Nucleus accumbens (tissue), 56 donors: Measurements from ENCODE around the gene PDCD6IP.
"Not testable (repeated sequence)": the region's sequence is repeated elsewhere in the genome, so short reads cannot be mapped to it uniquely, and the experiment has no call there.

Experiments used
- DNase-seq, 56 donors: peaks; one replicate each; lab custom pipeline; 2025; lab: John Stamatoyannopoulos, UW

Gene PDCD6IP

DNA sequence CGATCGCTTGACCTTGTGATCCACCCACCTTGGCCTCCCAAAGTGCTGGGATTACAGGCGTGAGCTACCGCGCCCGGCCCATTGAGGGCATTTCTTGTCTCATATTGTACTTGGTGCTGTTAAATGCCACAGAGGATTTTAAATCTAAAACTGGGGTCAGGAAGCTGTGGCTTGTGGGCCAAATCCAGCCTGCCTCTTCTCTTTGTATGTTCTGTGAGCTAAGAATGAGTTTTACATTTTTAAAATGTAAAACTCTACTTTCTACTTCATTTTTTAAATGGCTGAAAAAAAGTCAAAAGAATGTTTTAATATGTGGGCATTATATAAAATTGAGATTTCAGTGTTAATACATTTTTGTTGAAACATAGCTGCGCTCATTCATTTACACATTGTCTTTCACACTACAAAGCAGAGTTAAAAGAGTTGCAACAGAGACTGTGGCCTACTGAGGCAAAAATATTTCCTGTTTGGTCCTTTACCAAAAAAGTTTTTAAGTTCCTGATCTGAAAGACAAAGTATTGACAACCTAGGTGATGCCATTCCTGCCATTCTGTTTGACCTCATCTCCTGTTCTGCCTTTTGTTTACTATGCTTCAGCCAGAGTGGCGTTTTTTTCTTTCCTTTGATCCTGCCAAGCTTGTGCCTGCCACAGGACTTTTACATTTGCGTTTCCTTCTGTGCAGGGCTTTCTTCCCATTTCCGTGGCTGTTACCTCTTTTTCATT, 50.4 kb downstream of the PDCD6IP start:
- no peak for DNase-seq

DNA sequence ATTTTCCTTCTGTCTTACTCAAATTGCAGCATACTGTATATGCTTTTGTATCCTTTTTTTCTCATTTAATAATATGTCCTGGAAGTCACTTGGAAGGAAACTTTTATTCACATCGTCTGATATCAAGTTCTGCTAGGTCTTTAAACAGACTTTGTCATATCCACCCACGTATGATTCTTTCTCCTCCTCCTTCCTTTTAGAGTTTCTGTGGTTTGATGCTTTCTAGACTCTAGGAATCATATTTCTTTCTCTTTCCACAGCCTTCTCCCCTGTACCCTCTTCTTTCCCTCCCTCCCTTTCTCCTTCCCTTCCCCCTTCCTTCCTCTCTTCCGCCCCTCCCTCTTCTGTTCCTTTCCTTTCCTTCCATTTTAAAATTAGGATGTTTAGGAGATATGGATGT, 52.2 kb downstream of the PDCD6IP start:
- not testable (repeated sequence) for DNase-seq

DNA sequence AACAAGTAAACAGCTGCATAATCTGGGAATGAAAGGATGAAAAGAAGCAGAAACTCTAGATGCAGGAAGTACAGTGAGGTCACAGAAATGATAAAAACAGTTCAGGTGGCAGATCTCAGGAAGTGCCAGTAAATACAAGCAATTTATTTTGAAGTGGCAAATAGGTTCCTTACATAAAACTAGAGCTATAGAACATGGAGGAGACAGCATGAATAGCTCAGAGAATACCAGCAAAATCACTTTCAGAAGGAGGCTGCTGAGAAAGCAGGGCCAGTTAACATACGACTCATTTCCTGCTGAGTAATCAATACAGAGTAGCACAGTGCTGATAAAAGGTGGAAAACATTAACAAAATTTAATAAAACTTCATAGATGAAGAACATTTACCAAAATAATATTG, 57.0 kb downstream of the PDCD6IP start:
- not testable (repeated sequence) for DNase-seq

DNA sequence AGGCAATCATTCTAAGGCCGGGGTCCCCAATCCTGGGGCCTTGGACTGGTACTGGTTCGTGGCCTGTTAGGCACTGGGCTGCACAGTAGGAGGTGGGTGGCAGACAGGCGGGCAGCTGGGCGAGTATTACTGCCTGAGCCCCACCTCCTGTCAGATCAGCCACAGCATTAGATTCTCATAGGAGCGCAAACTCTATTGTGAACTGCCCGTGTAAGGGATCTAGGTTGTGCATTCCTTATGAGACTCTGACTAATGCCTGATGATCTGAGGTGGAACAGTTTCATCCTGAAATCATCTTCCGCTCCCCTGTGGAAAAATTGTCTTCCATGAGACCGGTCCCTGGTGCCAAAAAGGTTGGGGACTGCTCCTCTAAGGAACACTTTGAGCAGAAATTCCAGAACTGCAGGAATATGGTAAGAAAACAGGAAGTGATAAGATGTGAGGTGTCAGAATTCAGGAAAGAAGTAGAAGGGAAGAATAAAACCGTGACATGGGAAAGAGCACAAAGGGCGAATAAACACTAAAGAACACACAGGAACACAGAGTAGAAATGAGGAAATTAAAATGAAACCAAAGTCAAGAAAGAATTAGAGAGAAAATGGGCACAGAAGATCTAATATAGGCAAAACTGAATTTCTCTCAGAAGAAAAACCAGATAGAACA, 57.6 kb downstream of the PDCD6IP start:
- no peak for DNase-seq

DNA sequence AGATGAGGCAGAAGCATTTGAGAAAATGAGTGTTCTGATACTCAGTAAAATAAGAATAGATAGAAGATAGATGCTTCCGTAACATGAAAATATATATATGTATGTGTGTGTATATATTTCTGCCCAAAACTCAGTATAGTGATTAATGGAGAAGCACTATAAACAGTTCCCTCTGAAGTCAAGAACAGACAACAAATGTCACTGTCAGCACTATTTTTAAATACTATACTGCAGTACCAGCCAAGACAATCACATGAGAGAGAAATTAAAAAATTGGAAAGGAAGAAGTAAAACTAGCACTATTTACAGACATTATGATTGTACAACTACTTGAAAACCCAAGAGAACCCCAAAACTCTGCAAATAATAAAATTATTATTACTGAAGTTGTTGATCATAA, 59.3 kb downstream of the PDCD6IP start:
- DNase-seq, result not testable (repeated sequence)

DNA sequence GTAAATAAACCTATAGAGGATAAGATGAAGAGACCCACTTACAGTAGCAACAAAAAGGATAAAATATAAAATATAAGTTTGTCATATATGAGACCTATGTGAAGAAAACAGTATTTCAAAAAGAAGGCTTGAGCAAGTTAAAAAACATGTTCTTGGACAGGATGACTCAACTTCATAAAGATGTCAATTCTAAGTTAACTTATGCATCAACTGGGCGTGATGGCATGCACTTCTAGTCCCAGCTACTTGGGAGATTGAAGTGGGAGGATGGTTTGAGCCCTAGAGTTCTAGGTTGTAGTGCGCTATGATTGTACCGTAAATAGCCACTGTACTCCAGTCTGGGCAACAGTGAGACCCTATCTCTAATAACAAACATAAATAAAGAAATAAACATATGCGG, 59.7 kb downstream of the PDCD6IP start:
- no peak for DNase-seq

DNA sequence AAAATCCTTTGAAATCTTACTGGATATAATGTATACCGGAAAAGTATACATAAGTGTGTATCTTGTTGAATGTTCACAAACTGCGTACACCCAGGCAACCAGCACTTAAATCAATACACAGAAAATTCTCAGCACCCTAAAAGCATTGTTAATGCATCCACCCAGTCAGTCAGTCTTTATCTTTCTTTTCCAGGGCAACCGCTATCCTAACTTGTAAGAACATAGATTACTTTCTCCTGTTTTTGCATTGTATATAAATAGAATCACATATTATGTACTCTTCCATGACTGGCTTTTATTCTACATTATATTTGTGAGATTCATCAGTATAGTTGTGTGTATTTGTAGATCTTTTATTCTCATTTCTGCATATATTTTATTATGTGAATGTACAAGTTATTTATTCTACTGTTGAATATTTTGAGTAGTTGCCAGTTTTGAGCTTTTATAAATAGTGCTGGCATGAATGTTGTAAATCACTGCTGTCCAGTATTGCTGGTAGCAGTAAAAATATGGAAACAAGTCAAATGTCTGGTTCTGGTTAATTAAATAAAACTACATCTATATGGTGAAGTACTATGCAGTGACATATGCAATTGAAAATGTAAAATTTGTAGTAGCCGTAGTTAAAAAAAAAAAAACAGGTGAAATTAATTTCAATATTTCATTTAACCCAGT, 62.1 kb downstream of the PDCD6IP start:
- no peak for DNase-seq

DNA sequence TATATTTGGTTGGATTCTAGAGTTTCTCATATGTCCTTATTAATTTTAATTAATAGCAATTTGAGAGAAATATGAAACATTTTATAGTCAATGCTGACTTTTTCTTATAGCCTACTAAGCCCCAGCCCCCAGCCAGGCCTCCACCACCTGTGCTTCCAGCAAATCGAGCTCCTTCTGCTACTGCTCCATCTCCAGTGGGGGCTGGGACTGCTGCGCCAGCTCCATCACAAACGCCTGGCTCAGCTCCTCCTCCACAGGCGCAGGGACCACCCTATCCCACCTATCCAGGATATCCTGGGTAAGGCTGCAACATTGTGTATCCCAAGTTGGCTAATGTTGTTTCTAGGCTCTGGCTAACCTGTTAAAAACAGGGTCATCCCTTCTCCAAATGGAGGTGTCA, 66.7 kb downstream of the PDCD6IP start:
- no peak for DNase-seq

DNA sequence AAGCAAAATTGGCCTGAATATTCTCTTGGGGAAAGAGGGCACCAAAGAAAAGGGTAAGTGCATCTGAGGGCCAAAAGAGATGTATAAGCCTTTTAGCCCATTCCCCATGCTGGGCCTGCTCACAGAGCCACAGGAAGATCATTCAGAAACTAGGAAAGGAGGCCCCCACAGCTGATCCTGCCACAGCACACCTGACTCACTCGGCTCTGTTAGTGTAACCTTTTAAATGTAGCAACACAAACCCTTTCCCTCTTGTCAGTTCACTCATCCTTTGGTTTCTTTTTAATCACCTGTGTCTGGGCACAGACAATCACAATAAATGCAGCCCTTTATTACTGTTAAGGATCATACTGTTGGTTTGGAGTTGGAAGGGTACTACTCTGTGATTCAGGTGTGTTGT, 69.9 kb downstream of the PDCD6IP start:
- DNase-seq, result peak in 1 of 56 donors; percentile 4

DNA sequence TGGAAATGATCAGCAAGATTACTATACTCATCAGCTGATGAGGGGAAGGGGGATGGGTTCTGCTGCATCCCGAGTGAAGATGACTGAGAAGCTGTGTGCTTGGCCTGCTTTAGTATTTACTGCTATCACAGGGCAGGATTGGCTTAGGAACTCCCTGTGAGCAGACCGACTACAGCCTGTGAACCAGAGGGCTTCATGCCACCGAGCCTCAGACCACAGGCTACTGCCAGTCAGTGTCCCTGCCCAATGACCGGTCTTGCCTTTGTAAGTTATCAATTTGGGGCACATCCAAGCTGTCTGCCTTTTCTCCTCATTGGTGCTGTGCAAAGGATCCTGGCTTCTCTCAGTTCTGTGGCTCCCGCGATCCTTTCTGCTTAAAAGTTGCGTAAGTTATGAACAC, 71.5 kb downstream of the PDCD6IP start:
- DNase-seq, result no peak

DNA sequence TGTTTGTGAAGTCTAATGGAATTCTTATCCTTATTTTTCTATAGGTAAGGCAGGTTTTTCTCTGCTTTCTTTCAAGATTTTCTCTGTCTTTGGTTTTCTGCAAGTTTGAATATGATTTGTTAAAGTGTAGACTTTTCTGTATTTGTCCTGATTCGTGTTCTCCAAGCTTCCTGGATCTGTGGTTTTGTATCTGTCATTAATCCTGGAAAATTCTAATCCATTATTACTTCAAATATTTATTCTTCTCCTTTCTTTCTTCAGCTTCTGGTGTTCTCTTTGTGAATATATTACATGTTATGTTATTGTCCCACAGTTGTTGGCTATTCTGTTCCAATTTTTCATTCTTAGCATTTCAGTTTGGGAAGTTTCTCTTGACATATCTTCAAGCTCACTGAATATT, 76.4 kb downstream of the PDCD6IP start:
- DNase-seq, result no peak

DNA sequence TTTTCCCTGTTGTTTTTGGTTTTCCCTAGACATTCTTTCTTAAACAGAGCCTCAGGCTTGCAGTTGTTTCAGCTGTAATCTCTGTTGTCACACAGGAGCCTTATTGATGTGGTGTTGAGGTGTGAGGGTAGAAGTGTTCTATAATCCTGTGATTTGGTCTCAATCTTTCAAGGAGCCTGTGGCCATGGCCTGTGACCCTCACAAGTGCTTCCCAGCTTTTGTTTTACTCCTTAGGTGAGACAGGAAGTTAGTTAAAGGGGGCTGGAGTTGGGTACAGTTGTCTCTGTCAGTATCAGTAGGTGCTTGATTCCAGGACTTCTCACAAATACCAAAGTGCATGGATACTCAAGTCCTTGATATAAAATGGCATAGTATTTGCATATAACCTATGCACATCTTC, 77.2 kb downstream of the PDCD6IP start:
- no peak for DNase-seq

DNA sequence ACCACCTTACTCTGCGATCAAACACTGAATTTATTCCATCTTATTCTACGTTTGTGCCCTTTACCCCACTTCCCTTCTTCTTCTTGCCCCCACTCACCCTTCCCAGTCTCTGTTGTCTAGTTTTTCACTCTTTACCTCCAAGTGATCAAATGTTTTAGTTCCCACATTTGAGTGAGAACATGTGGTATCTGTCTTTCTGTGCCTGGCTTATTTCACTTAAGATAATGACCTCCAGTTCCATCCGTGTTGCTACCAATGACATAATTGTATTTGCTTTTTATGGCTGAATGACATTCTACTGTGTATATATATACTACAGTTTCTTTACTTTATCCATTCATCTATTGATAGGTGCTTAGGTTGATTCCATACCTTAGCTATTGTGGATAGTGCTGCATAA, 78.8 kb downstream of the PDCD6IP start:
- DNase-seq, result no peak

DNA sequence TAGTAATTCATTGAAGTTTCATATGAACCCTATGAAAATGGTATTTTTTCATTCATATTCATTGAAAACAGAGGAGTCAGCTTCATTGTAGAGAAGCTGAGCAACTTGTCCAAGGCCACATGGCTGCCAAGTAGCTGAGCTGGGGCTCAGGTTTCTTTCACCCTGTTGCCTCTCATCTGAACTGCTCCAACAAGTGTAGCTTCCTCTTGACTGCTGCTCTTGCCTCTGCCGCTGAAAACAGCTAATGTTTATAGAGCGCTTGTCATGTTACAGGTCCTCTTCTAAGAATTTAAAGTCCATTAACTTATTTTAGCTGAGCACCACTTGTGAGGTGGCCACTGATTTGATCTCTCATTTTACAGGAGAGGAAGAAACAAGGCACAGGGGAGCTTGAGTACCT, 81.1 kb downstream of the PDCD6IP start:
- DNase-seq, result no peak

DNA sequence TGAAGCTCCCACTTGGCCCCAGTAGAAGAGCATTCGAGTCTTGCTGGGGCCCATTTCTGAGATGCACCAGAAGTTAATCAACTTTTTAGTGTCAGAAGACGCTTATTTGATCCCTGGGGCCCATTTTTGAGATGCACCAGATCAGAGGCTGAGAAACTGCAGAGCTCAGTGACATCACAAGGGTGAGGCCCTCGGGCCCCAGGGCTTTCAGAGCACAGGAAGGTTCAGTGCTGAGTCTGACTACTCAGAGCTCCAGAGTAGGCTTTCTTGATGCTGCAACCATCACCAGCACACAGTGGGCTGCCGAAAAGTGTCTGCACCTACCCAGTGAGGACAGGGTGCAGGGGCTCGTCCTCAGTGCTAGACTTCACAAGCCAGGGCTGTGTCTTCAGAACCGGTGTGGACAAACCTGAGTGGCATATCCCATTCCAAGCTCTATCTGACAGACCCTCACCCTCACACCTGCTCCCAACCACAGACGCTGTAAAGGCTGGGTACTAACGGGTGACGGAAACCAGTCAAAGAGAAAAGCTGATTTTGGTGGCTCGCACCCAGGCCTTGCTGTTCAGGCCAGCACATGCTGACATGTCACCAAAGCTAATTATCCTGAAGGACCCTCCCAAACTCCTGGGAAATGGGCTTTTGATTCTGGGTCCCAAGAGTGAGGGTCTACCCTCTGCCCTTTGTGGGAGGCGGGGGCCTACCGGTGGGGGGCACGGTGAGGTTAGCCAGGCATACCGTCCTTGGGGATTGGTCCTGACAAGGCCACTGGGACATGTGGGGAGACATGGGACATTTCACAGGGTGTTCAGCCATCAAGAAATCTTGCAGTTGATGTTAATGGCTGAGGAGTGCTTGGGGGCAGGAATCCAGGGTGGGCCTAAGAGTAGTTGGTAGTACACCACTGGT, 83.0 kb downstream of the PDCD6IP start:
- no peak for DNase-seq

DNA sequence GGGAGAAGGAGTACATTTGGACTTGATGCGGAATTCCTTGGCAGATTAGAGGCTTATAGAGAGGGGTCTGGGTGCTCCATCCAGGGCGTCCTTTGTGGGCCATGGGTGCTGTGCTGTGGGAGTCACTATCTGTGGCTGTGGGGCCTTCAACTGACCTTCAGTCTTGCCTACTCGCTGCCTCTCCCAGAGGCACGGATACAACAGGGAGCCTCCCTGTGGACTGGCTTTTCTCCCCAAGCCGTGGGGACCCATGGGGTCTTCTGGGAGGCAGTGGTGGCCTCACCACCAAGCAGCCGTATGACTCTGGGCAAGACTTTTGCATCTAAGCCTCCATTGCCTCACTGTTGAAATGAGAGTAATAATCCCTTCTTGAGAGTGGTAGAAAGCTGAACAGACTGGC, 83.9 kb downstream of the PDCD6IP start:
- no peak for DNase-seq

DNA sequence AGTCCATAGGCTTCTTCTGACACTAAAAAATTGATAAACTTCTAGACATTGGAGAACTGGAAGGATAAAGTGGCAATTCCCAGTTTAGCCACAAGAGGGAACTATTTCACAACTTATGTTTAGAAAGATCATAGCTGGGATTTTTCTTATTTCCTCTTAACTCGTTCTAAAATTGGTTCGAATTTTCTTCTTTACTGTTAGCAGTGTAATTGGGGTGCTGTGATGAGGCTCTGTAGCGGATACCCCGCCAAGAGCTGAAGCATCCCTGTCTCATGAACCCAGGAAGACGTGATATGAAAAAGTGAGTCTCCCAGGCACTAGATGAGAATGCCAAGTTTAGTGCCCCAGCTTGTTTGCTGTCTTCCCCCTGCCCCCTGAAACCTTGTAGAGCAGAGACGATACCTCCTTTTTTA, 85.1 kb downstream of the PDCD6IP start:
- DNase-seq, result peak in 5 of 56 donors; percentile 8 to 23 (median 16)

DNA sequence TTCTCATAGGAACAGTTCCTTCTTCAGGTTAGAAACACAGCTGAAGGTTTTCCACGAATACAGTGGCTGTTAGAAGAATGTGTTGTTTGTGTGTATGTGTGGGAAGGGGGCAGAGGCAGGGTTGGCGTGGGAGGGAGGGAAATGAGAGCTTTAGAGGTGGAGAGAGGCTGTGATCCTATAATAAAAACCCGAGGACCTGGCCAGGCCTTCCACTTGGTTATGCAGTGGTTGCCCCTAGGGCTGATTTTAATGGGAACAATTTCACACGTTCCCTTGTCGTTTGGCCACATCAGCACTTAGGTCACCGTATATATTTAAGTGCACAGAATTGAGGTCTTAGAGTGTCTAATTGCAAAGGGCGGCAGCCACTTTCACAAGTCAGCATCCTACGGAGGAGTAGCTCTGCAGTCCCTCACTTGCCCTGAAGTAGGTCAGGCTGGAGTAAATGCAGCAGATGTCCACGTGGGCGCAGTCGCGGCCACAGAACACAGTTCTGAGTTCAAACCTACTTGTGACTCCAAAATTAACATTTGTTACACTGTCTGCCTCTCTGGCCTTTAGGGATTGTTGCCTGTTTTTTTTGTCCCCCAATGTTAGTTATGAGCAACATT, 85.6 kb downstream of the PDCD6IP start:
- DNase-seq, result no peak

DNA sequence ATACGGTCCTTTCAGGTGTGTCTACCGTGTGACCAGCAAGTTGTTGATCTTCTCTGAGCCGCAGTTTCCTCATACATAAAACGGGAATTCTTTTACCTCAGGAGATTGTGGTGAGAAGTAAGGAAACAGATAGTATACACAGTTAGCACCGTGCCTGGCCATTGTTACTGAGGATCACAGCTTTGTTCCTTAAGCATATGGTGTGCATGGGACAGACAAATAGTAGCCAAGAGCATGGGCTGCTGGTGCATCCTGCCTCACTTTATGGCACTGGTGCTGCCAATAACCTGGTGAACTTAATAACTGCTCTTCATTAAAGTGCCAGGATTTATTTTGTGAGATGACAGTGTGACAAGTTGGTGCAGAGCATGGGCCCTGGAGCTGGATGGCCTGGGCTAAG, 86.3 kb downstream of the PDCD6IP start:
- DNase-seq, result no peak

DNA sequence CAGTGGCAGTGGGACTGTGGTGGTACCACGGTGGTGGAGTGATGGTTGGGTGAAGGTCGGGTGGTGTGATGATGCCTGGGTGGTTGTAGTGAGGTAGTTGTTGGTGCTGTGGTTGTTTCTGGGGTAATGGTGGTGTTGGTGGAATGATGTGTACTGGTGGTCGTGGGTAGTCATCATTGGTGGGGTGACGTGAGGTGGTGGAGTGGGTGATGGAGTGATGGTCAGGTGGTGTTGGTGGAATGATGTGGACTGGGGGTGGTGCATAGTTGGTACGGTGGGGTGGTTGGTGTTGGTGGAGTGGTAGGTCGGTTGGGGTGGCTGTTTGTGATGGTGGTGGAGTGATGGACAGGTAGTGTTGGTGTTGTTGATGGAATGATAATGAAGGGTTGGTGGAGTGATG, 87.1 kb downstream of the PDCD6IP start:
- DNase-seq, result no peak
